SK-N-SH (cell line): ENCODE data around the gene CD160. TPM values are rescaled to one million over a fixed set of nuclear protein-coding genes. Genes with fewer than 3 reads are reported as not detected.

Experiments used
- CTCF ChIA-PET: fragments of 300-600, 350-600 bp; formaldehyde crosslinking; extraction: SDS; loops from one replicate; lab custom pipeline; 2021; lab: Yijun Ruan, JAX
- POLR2A ChIA-PET: fragments of 350-600 bp; sonication (Branson Sonifier 250); formaldehyde crosslinking; extraction: SDS; loops from one replicate; lab custom pipeline; 2020; ENCODE audit warnings: antibody characterized with exemption, inconsistent platforms; lab: Yijun Ruan, JAX
- DNase-seq: peaks from one replicate; pipeline ENCODE4 v3.0.0; 2012
- H2AFZ ChIP-seq: fragments of 200-600 bp; sonication (generic); 2 replicates; pipeline ENCODE4 v1.8.1; 2016; ENCODE audit warnings: antibody characterized with exemption, mild to moderate bottlenecking, low read depth
- H3F3A ChIP-seq: fragments of 200-600 bp; sonication (generic); replicated peaks from 2 replicates; pipeline ENCODE3; 2016; ENCODE audit warnings: antibody characterized with exemption, mild to moderate bottlenecking; ENCODE audit not compliant: insufficient read depth
- H3K27ac ChIP-seq, 2 experiments: fragments of 200-500 bp in 1 of 2; fragments of 200-600 bp in 1 of 2; sonication (Bioruptor generic) in 1 of 2; sonication (generic), shearing (Covaris generic) in 1 of 2; 2 replicates each; pipeline versions ENCODE4 v1.5.1 to v1.6.1; 2014 to 2016; ENCODE audit warnings: low read depth in 2 of 2, inconsistent platforms in 1 of 2, low read length in 1 of 2, mild to moderate bottlenecking in 1 of 2, mixed read lengths in 1 of 2
- H3K27me3 ChIP-seq: fragments of 200-600 bp; sonication (generic), shearing (Covaris generic); 2 replicates; pipeline ENCODE4 v1.6.1; 2016; ENCODE audit warnings: mixed run types; ENCODE audit not compliant: insufficient read depth
- H3K36me3 ChIP-seq, 2 experiments: fragments of 200-500 bp in 1 of 2; fragments of 200-600 bp in 1 of 2; sonication (Bioruptor generic) in 1 of 2; sonication (generic) in 1 of 2; replicated peaks in 1 of 2; 2 replicates each; pipeline versions ENCODE3 to v1.5.1; 2014 to 2016; ENCODE audit warnings: low read length in 1 of 2, mild to moderate bottlenecking in 1 of 2; ENCODE audit not compliant: insufficient read depth in 2 of 2, control insufficient read depth in 1 of 2
- H3K4me1 ChIP-seq, 2 experiments: fragments of 200-500 bp in 1 of 2; fragments of 200-600 bp in 1 of 2; sonication (Bioruptor generic) in 1 of 2; sonication (generic), shearing (Covaris generic) in 1 of 2; 2 replicates each; pipeline versions ENCODE4 v1.5.1 to v1.6.1; 2014 to 2016; ENCODE audit warnings: low read depth in 1 of 2, low read length in 1 of 2, mixed run types in 1 of 2; ENCODE audit not compliant: insufficient read depth in 2 of 2, control insufficient read depth in 1 of 2
- H3K4me2 ChIP-seq: fragments of 200-600 bp; sonication (generic), shearing (Covaris generic); 2 replicates; pipeline ENCODE4 v1.6.1; 2017; ENCODE audit warnings: mixed run types
- H3K4me3 ChIP-seq, 2 experiments: fragments of 200-500 bp in 1 of 2; fragments of 200-600 bp in 1 of 2; sonication (Bioruptor generic) in 1 of 2; sonication (generic), shearing (Covaris generic) in 1 of 2; 2 replicates each; pipeline versions ENCODE4 v1.5.1 to v1.8.1; 2014 to 2016; ENCODE audit warnings: low read depth in 2 of 2, inconsistent platforms in 1 of 2, low read length in 1 of 2, mild to moderate bottlenecking in 1 of 2, mixed read lengths in 1 of 2, moderate library complexity in 1 of 2
- H3K79me2 ChIP-seq: fragments of 200-600 bp; sonication (generic); 2 replicates; pipeline ENCODE4 v1.8.1; 2017; ENCODE audit warnings: mild to moderate bottlenecking; ENCODE audit not compliant: insufficient read depth
- H3K9ac ChIP-seq: fragments of 200-600 bp; sonication (generic); 2 replicates; pipeline ENCODE4 v1.6.1; 2017; ENCODE audit warnings: mixed run types
- H3K9me2 ChIP-seq: fragments of 200-600 bp; sonication (generic); 2 replicates; pipeline ENCODE4 v1.6.1; 2017; ENCODE audit warnings: mixed run types
- H3K9me3 ChIP-seq: fragments of 200-600 bp; sonication (generic); 2 replicates; pipeline ENCODE4 v1.6.1; 2017; ENCODE audit warnings: mixed run types, mild to moderate bottlenecking, moderate library complexity
- H4K20me1 ChIP-seq: fragments of 200-600 bp; sonication (generic); 2 replicates; pipeline ENCODE4 v1.6.1; 2017; ENCODE audit warnings: mild to moderate bottlenecking, mixed run types; ENCODE audit not compliant: insufficient read depth
- ELF1 ChIP-seq: IDR thresholded peaks from 2 replicates; pipeline ENCODE4 v1.4.0; 2012
- EZH2phosphoT487 ChIP-seq: fragments of 200-600 bp; sonication (generic); IDR thresholded peaks from 2 replicates; pipeline ENCODE4 v1.6.1; 2017; ENCODE audit warnings: low read depth, mixed run types, mild to moderate bottlenecking, antibody characterized with exemption, moderate library complexity, borderline replicate concordance
- FOXM1 ChIP-seq: IDR thresholded peaks from 2 replicates; pipeline ENCODE4 v1.4.0; 2012; ENCODE audit warnings: low read depth, mild to moderate bottlenecking
- GABPA ChIP-seq: IDR thresholded peaks from 2 replicates; pipeline ENCODE4 v1.4.0; 2012; ENCODE audit warnings: low read depth, mild to moderate bottlenecking
- GATA2 ChIP-seq: sonication (generic); formaldehyde crosslinking; IDR thresholded peaks from 2 replicates; pipeline ENCODE4 v1.5.0; 2020; ENCODE audit warnings: mild to moderate bottlenecking, missing genetic modification reagents
- MXI1 ChIP-seq: IDR thresholded peaks from 2 replicates; pipeline ENCODE4 v1.6.1; 2012; ENCODE audit warnings: mild to moderate bottlenecking, low read depth, low read length, improper control_type of control experiment
- NRF1 ChIP-seq: IDR thresholded peaks from 2 replicates; pipeline ENCODE4 v1.6.1; 2012; ENCODE audit warnings: low read depth, mild to moderate bottlenecking, low read length
- POLR2AphosphoS5 ChIP-seq: IDR thresholded peaks from 2 replicates; pipeline ENCODE4 v1.6.1; 2012; ENCODE audit warnings: low read depth, low read length
- REST ChIP-seq: IDR thresholded peaks from 2 replicates; pipeline ENCODE4 v1.6.1; 2012; ENCODE audit warnings: mild to moderate bottlenecking, low read depth, low read length, moderate library complexity
- SIN3A ChIP-seq: IDR thresholded peaks from 2 replicates; pipeline ENCODE4 v1.6.1; 2012; ENCODE audit warnings: low read depth, mild to moderate bottlenecking, low read length, moderate library complexity, borderline replicate concordance
- SMC3 ChIP-seq: IDR thresholded peaks from 2 replicates; pipeline ENCODE4 v1.6.1; 2012; ENCODE audit warnings: low read depth, low read length, improper control_type of control experiment
- TCF12 ChIP-seq: IDR thresholded peaks from 2 replicates; pipeline ENCODE4 v1.4.0; 2012
- TEAD4 ChIP-seq: IDR thresholded peaks from 2 replicates; pipeline ENCODE4 v1.4.0; 2012; ENCODE audit warnings: mild to moderate bottlenecking, borderline replicate concordance; ENCODE audit not compliant: insufficient read depth
- USF1 ChIP-seq: IDR thresholded peaks from 2 replicates; pipeline ENCODE4 v1.4.0; 2012; ENCODE audit warnings: low read depth, borderline replicate concordance
- USF2 ChIP-seq: fragments of 150-350 bp; IDR thresholded peaks from 2 replicates; pipeline ENCODE4 v1.6.1; 2017; ENCODE audit warnings: antibody characterized with exemption, low read length, low read depth, borderline replicate concordance
- ZBTB33 ChIP-seq: IDR thresholded peaks from 2 replicates; pipeline ENCODE4 v1.4.0; 2012; ENCODE audit warnings: low read depth, borderline replicate concordance
- WGBS: methylation state at CpG from one replicate; pipeline ENCODE4 v1.1.6; 2017; ENCODE audit warnings: low lambda C conversion rate; 5-methylcytosine and 5-hydroxymethylcytosine counted together
- polyA plus RNA-seq, 3 experiments: library from polyadenylated mRNA; depleted of rRNA; stranded (reverse); fragments of >200 nt; gene quantifications; 2 replicates each; pipeline ENCODE4 v1.2.3, GENCODE V29; 2012

CD160 gene
- polyA plus RNA-seq, 1 of the 3 experiments (the other 2 are of a cell fraction) = not detected

DNA sequence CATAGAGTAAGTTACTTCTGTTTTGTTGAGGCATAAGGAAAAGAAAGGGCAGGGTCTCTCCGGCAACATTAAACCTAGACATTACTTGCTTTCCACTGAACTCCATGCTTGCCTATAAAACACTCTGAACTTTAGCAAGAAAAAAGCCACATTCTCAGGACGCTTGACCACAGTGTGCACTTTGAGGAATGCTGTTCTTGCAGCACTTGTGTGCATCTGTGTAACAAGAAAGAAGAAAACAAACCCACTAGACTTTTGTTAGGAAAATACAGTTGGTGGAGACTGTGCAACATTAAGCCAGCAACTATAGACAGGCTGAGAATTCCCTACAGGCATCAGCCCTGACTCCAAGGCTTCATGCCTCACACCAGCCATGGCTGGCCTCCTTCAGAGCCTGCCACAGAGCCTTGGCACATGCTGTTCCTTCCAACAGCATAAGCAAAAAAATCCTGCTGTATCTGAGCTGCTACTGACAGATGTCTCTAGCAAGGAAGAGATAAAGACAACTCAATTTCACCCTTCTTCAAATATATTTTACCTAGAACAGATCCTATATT, 17.9 kb upstream of the CD160 start:
- no peaks in the 10 kb centered on the region for H4K20me1 ChIP-seq
- H2AFZ ChIP-seq = no peak overlapping the region
- TF ChIP-seq MXI1 (no peak), NRF1 (no peak), GATA2 (CRISPR knock-in tag) (no peak), ZBTB33 (no peak), USF2 (no peak), POLR2AphosphoS5 (no peak), TEAD4 (no peak), TCF12 (no peak), REST (no peak), SMC3 (no peak), USF1 (no peak), FOXM1 (no peak), GABPA (no peak), SIN3A (no peak), EZH2phosphoT487 (no peak), ELF1 (no peak)
- H3K4me1 ChIP-seq = no peaks in the 10 kb centered on the region
- no peaks in the 10 kb centered on the region for H3K27me3 ChIP-seq
- no peaks in the 10 kb centered on the region for H3K9me3 ChIP-seq
- no peaks in the 10 kb centered on the region for H3F3A ChIP-seq
- H3K9me2 ChIP-seq = no peaks in the 10 kb centered on the region
- WGBS = 85% methylated on average over 2 of the region's 2 CpGs
- H3K9ac ChIP-seq = no peak overlapping the region
- H3K79me2 ChIP-seq = no peaks in the 10 kb centered on the region
- ChIA-PET CTCF (interaction anchor here (1.1 kb wide), 1 partner anchor 20 kb away, joined by 3 read pairs; no protein-coding TSS in a partner anchor), POLR2A (no interaction called here)
- no peak overlapping the region for H3K27ac ChIP-seq
- no peak for DNase-seq
- H3K4me3 ChIP-seq = no peak overlapping the region
- H3K4me2 ChIP-seq = no peak overlapping the region
- no peaks in the 10 kb centered on the region for H3K36me3 ChIP-seq
